ENCODE data around the gene OSBP. TPM values are rescaled to one million over a fixed set of nuclear protein-coding genes. Genes with fewer than 3 reads are reported as not detected.

OSBP gene, protein sequence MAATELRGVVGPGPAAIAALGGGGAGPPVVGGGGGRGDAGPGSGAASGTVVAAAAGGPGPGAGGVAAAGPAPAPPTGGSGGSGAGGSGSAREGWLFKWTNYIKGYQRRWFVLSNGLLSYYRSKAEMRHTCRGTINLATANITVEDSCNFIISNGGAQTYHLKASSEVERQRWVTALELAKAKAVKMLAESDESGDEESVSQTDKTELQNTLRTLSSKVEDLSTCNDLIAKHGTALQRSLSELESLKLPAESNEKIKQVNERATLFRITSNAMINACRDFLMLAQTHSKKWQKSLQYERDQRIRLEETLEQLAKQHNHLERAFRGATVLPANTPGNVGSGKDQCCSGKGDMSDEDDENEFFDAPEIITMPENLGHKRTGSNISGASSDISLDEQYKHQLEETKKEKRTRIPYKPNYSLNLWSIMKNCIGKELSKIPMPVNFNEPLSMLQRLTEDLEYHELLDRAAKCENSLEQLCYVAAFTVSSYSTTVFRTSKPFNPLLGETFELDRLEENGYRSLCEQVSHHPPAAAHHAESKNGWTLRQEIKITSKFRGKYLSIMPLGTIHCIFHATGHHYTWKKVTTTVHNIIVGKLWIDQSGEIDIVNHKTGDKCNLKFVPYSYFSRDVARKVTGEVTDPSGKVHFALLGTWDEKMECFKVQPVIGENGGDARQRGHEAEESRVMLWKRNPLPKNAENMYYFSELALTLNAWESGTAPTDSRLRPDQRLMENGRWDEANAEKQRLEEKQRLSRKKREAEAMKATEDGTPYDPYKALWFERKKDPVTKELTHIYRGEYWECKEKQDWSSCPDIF
- total RNA-seq: 10 to 100 TPM; 25.3 to 92.5 TPM
- 10 to 100 TPM; 16.5 to 47.8 TPM for polyA plus RNA-seq

DNA sequence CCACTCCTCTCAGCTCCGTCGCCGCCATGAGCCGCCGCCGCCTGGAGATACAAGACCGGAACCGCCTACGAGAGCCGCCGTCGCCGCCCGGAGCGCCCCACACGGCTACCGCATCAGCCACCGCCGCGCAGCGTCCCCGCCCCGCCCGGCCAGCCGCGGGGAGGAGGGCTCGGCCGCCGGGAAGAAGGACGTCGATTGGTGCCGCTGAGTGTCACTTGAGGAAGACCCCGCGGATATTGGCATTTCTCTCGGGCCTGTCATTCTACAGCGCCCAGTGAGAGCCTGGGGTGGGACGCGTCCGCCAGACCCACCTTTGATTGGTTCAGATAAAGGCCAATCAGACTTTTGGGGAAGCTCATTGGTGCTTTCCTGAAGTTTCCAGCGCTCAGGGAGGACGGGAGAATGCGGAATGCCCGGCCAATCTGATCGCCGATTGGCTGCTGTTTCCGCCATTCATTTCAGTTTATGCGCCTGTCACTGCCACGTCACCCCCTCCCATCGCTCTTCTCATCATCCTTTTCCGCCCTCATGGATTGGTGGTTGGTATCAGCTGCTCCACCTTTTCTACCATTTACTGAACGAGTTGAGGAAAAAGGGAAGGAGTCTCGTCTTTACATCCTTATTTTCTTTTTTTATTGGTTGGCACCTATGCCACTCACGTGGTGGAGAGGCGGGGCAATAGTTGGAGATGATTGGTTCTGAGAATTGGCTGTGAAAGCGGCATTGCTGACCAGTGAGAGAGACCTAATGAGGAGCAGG lies at the start of gene OSBP:
TSS of gene OSBP (minus strand) at position 138 of the 759 bp plus-strand sequence. CDS start at position 28, 110 bp downstream.
- Histone ChIP-seq H3K9ac (ENCODE audit: low read depth in 1 of 2, low read length in 2 of 2) (peak within 1 kb of the TSS; percentile 86 to 99), H3K27ac (ENCODE audit: low read depth in 1 of 2, low read length in 2 of 2) (peak within 1 kb of the TSS; percentile 93 to 95), H3K36me3 (ENCODE audit: control insufficient read depth in 4 of 4, insufficient read depth in 3 of 4, low read depth in 1 of 4, low read length in 3 of 4) (peaks cover 0 to 2% (median 0%) of the 10 kb centered on the region in 4 donors), H3K9me3 (ENCODE audit: control insufficient read depth in 4 of 4, low read length in 3 of 4) (no peaks in the 10 kb centered on the region), H3K4me3 (ENCODE audit: low read depth in 1 of 3, low read length in 3 of 3) (peak within 1 kb of the TSS; percentile 88 to 97 (median 94)), H3K4me1 (ENCODE audit: control insufficient read depth in 4 of 4, insufficient read depth in 4 of 4, low read length in 3 of 4) (peaks cover 6 to 46% (median 26%) of the 10 kb centered on the region in 4 donors), H3K27me3 (ENCODE audit: control insufficient read depth in 4 of 4, insufficient read depth in 4 of 4, low read length in 3 of 4) (no peaks in the 10 kb centered on the region)
- TF ChIP-seq RXRA (IDR thresholded peaks at IDR 0.05): peak in 1 of 2 donors; percentile 39
- TF ChIP-seq, protein P1, sequence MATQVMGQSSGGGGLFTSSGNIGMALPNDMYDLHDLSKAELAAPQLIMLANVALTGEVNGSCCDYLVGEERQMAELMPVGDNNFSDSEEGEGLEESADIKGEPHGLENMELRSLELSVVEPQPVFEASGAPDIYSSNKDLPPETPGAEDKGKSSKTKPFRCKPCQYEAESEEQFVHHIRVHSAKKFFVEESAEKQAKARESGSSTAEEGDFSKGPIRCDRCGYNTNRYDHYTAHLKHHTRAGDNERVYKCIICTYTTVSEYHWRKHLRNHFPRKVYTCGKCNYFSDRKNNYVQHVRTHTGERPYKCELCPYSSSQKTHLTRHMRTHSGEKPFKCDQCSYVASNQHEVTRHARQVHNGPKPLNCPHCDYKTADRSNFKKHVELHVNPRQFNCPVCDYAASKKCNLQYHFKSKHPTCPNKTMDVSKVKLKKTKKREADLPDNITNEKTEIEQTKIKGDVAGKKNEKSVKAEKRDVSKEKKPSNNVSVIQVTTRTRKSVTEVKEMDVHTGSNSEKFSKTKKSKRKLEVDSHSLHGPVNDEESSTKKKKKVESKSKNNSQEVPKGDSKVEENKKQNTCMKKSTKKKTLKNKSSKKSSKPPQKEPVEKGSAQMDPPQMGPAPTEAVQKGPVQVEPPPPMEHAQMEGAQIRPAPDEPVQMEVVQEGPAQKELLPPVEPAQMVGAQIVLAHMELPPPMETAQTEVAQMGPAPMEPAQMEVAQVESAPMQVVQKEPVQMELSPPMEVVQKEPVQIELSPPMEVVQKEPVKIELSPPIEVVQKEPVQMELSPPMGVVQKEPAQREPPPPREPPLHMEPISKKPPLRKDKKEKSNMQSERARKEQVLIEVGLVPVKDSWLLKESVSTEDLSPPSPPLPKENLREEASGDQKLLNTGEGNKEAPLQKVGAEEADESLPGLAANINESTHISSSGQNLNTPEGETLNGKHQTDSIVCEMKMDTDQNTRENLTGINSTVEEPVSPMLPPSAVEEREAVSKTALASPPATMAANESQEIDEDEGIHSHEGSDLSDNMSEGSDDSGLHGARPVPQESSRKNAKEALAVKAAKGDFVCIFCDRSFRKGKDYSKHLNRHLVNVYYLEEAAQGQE (IDR thresholded peaks at IDR 0.05): no peak
- TF ChIP-seq SP1 (IDR thresholded peaks at IDR 0.05): peak; percentile 100
- TF ChIP-seq EGR1 (IDR thresholded peaks at IDR 0.05; ENCODE audit: low read depth in 2 of 2): peak; percentile 1 to 5
- TF ChIP-seq, protein P2, sequence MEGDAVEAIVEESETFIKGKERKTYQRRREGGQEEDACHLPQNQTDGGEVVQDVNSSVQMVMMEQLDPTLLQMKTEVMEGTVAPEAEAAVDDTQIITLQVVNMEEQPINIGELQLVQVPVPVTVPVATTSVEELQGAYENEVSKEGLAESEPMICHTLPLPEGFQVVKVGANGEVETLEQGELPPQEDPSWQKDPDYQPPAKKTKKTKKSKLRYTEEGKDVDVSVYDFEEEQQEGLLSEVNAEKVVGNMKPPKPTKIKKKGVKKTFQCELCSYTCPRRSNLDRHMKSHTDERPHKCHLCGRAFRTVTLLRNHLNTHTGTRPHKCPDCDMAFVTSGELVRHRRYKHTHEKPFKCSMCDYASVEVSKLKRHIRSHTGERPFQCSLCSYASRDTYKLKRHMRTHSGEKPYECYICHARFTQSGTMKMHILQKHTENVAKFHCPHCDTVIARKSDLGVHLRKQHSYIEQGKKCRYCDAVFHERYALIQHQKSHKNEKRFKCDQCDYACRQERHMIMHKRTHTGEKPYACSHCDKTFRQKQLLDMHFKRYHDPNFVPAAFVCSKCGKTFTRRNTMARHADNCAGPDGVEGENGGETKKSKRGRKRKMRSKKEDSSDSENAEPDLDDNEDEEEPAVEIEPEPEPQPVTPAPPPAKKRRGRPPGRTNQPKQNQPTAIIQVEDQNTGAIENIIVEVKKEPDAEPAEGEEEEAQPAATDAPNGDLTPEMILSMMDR (IDR thresholded peaks at IDR 0.05; ENCODE audit: low read depth, low read length, missing input control): no peak
- peak in 1 of 2 donors; percentile 17 for TF ChIP-seq RAD21 (IDR thresholded peaks at IDR 0.05)
- TF ChIP-seq TAF1 (conservative IDR thresholded peaks at IDR 0.05): no peak
- TF ChIP-seq, protein P3, sequence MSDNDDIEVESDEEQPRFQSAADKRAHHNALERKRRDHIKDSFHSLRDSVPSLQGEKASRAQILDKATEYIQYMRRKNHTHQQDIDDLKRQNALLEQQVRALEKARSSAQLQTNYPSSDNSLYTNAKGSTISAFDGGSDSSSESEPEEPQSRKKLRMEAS (IDR thresholded peaks at IDR 0.05): peak; percentile 69
- peak; percentile 36 for TF ChIP-seq FOXA2 (IDR thresholded peaks at IDR 0.05)
- peak; percentile 90 for TF ChIP-seq YY1 (IDR thresholded peaks at IDR 0.05)
- peak; percentile 61 to 88 for TF ChIP-seq GABPA (IDR thresholded peaks at IDR 0.05 in 1 of 2, conservative IDR thresholded peaks at IDR 0.05 in 1 of 2)
- peak; percentile 73 to 84 for TF ChIP-seq JUND (IDR thresholded peaks at IDR 0.05)
- no peak for TF ChIP-seq HNF4G (IDR thresholded peaks at IDR 0.05)
- TF ChIP-seq, protein P4, sequence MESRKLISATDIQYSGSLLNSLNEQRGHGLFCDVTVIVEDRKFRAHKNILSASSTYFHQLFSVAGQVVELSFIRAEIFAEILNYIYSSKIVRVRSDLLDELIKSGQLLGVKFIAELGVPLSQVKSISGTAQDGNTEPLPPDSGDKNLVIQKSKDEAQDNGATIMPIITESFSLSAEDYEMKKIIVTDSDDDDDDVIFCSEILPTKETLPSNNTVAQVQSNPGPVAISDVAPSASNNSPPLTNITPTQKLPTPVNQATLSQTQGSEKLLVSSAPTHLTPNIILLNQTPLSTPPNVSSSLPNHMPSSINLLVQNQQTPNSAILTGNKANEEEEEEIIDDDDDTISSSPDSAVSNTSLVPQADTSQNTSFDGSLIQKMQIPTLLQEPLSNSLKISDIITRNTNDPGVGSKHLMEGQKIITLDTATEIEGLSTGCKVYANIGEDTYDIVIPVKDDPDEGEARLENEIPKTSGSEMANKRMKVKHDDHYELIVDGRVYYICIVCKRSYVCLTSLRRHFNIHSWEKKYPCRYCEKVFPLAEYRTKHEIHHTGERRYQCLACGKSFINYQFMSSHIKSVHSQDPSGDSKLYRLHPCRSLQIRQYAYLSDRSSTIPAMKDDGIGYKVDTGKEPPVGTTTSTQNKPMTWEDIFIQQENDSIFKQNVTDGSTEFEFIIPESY (IDR thresholded peaks at IDR 0.05): peak; percentile 65
- under 1% methylated on average over 55 of the region's 55 CpGs for whole genome bisulfite sequencing
- peak; percentile 98 for DNase-seq (ENCODE audit: low spot score)
